GM20000 (cell line): ENCODE measurements around the gene FEM1B.

Experiments
- DNase-seq: peaks from one replicate; pipeline ENCODE4 v3.0.0; 2012; ENCODE audit warnings: low spot score
- TF ChIP-seq, protein P1 (sequence below): IDR thresholded peaks from 2 replicates; pipeline ENCODE4 v1.5.1; 2012; ENCODE audit warnings: mild to moderate bottlenecking, control low read depth; ENCODE audit errors: extremely low read depth, missing control alignments

FEM1B gene

DNA sequence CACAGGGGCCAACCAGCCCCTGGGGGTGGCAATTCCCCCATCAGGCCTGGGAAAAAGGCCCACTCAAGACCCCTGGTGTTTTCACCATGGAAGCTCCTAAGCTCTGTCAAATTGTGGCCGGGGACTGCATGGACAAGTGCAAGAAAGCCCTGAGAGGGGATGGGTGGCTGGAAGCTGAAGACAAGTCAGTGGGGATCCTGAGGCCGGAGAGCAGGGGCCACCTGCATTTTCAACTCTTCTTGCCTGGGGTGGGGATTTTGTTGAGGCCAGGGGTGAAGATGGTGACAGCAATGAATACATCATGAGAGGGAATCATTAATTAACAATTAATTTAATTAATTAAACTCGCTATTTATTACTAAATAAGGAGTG is 33.9 kb downstream of the FEM1B start:
- TF ChIP-seq, protein P1, sequence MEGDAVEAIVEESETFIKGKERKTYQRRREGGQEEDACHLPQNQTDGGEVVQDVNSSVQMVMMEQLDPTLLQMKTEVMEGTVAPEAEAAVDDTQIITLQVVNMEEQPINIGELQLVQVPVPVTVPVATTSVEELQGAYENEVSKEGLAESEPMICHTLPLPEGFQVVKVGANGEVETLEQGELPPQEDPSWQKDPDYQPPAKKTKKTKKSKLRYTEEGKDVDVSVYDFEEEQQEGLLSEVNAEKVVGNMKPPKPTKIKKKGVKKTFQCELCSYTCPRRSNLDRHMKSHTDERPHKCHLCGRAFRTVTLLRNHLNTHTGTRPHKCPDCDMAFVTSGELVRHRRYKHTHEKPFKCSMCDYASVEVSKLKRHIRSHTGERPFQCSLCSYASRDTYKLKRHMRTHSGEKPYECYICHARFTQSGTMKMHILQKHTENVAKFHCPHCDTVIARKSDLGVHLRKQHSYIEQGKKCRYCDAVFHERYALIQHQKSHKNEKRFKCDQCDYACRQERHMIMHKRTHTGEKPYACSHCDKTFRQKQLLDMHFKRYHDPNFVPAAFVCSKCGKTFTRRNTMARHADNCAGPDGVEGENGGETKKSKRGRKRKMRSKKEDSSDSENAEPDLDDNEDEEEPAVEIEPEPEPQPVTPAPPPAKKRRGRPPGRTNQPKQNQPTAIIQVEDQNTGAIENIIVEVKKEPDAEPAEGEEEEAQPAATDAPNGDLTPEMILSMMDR = no peak
- no peak for DNase-seq

DNA sequence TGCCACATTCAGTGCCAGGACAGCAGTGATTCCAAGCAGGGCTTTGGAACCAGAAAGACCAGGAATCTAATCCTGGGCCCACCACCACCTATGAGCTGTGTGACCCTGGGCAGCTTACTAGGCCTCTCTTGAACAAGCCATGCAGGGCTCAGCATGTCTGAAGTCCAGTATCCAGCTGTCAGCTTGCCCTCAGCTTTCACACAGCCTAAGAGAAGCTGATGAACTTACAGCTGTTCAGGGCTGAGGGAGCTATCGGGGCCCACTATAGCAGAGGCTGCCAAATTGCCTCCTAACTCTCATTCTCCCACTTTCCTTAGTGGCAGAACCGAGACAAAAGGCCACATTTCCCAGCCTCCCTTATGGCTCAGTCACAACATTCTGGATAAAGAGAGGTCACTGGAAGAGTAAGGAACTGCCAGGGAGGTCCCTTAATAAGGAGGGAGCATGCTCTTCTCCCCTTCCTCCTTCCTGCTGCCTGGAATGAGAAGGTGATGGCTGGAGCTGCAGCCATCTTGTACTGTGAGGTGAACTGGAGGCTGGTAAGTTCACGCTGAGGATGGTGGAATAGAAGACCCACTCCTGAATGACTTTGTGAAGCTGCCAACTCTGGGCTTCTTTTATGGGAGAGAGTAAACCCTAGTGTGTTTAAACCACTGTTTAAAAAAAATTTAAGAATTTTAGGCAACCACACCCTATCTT is 34.5 kb downstream of the FEM1B start:
- DNase-seq = no peak
- TF ChIP-seq, protein P1 = no peak

GRCh38 chr15:68312701-68313204 is 35.2 kb downstream of the FEM1B start:
- TF ChIP-seq, protein P1 = no peak
- DNase-seq = no peak

GRCh38 chr15:68313501-68314410 is 36.2 kb downstream of the FEM1B start:
- DNase-seq = no peak
- TF ChIP-seq, protein P1 = no peak

DNA sequence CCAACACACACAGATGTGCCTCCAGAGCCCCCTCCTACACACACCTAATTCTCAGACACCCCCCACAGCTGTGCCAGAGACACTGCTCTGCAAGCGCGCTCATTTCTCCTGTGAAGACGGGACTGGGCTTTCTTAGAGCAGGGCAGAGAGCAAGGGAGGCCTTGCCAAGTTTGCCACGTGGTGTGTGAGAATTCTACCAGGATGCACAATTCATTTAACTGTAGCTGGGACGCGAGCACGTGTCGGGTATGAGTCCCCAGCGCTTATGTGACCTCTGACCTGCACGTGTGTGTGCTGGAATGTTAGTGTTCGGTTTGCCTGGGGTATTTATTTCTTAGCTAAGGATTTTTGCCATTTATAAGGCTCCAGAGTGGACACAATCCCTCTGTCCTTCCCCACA is 37.0 kb downstream of the FEM1B start:
- no peak for DNase-seq
- TF ChIP-seq, protein P1 = no peak

GRCh38 chr15:68315035-68315434 is 37.5 kb downstream of the FEM1B start:
- no peak for DNase-seq
- TF ChIP-seq, protein P1 = no peak

DNA sequence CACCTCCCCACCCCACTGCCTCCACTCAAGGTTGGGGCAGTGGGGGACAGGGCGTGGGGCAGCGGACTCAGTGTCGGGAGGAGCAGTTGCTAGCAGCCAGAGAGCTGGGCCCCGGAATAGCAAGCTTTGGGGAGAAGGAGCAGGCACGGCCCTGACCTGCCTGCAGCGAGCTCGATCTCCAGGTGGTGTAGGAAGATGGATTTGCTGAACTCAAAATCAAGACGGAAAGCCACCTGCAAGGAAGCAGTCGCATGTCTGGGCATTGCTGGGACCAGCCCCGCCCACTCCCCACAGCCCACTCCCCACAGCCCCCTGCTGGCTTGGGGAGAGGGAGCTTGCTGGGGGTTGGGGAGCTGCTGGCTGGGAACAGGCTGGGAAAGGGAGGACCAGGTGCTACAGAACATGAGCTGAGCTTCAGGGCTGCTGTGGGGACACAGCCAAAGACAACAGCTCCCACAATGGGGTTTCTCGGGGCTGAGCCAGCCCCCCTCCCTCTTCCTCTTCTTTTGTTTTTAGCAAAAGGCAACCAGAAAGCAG is 38.0 kb downstream of the FEM1B start:
- no peak for DNase-seq
- TF ChIP-seq, protein P1 = no peak
